Osteoblast (primary cell): ENCODE results near the gene ATE1. TPM values are rescaled to one million over a fixed set of nuclear protein-coding genes. Genes with fewer than 3 reads are reported as not detected.

Source experiments
- DNase-seq: peaks from one replicate; pipeline ENCODE4 v3.0.0; 2011; ENCODE audit warnings: low spot score, mixed read lengths; ENCODE audit not compliant: insufficient read length; ENCODE audit errors: missing footprints
- H2AFZ ChIP-seq: 2 replicates; pipeline ENCODE4 v1.6.0; 2011; ENCODE audit warnings: mild to moderate bottlenecking, low read length
- H3K27ac ChIP-seq: 2 replicates; pipeline ENCODE4 v1.5.1; 2011; ENCODE audit warnings: mild to moderate bottlenecking, low read depth, low read length, moderate library complexity
- H3K27me3 ChIP-seq: 2 replicates; pipeline ENCODE4 v1.6.0; 2012; ENCODE audit warnings: mild to moderate bottlenecking, control low read depth, inconsistent platforms, low read length, moderate library complexity; ENCODE audit not compliant: insufficient read depth
- H3K36me3 ChIP-seq: 2 replicates; pipeline ENCODE4 v1.5.1; 2011; ENCODE audit warnings: mild to moderate bottlenecking, low read length, control low read depth, moderate library complexity; ENCODE audit not compliant: insufficient read depth
- H3K4me1 ChIP-seq: 2 replicates; pipeline ENCODE4 v1.5.1; 2011; ENCODE audit warnings: mild to moderate bottlenecking, low read length, control low read depth, moderate library complexity; ENCODE audit not compliant: insufficient read depth
- H3K4me2 ChIP-seq: 2 replicates; pipeline ENCODE4 v1.6.0; 2011; ENCODE audit warnings: mild to moderate bottlenecking, low read length; ENCODE audit not compliant: insufficient read depth
- H3K4me3 ChIP-seq: fragments of 200-600 bp; sonication (generic); 3 replicates; pipeline ENCODE4 v1.5.1; 2012; ENCODE audit warnings: mild to moderate bottlenecking, low read length, inconsistent platforms; ENCODE audit not compliant: insufficient read depth
- H3K79me2 ChIP-seq: 2 replicates; pipeline ENCODE4 v1.6.0; 2012; ENCODE audit warnings: mild to moderate bottlenecking, low read length, control low read depth, inconsistent platforms; ENCODE audit not compliant: insufficient read depth
- H3K9me3 ChIP-seq: 2 replicates; pipeline ENCODE4 v1.5.1; 2011; ENCODE audit warnings: low read depth, low read length, control low read depth
- H4K20me1 ChIP-seq: 2 replicates; pipeline ENCODE4 v1.6.0; 2012; ENCODE audit warnings: mild to moderate bottlenecking, low read length, control low read depth; ENCODE audit not compliant: insufficient read depth
- CTCF ChIP-seq: IDR thresholded peaks from 2 replicates; pipeline ENCODE4 v1.5.1; 2011; ENCODE audit warnings: mild to moderate bottlenecking, low read depth, low read length, moderate library complexity; ENCODE audit errors: extremely low read depth
- total RNA-seq: library from RNA; depleted of rRNA; stranded (reverse); fragments of >200 nt; gene quantifications from 2 replicates; pipeline ENCODE4 v1.2.3, GENCODE V29; 2012

ATE1 gene
- total RNA-seq, 1 donor: 21.0 TPM

GRCh38 chr10:121774813-121775212, 153.0 kb downstream of the ATE1 start:
- H2AFZ ChIP-seq: no peak overlapping the region
- no peak for DNase-seq
- H3K4me1 ChIP-seq: no peaks in the 10 kb centered on the region
- H3K4me2 ChIP-seq: no peak overlapping the region
- H3K79me2 ChIP-seq: no peaks in the 10 kb centered on the region
- no peak for TF ChIP-seq CTCF
- H4K20me1 ChIP-seq: no peaks in the 10 kb centered on the region
- H3K27ac ChIP-seq: no peak overlapping the region
- no peaks in the 10 kb centered on the region for H3K36me3 ChIP-seq
- no peak overlapping the region for H3K4me3 ChIP-seq
- H3K27me3 ChIP-seq: no peaks in the 10 kb centered on the region
- H3K9me3 ChIP-seq: no peaks in the 10 kb centered on the region

GRCh38 chr10:121774404-121774803, 153.4 kb downstream of the ATE1 start:
- H3K79me2 ChIP-seq: no peaks in the 10 kb centered on the region
- no peaks in the 10 kb centered on the region for H3K36me3 ChIP-seq
- H4K20me1 ChIP-seq: no peaks in the 10 kb centered on the region
- H3K4me3 ChIP-seq: no peak overlapping the region
- no peak for DNase-seq
- no peaks in the 10 kb centered on the region for H3K9me3 ChIP-seq
- no peak overlapping the region for H3K4me2 ChIP-seq
- no peak overlapping the region for H3K27ac ChIP-seq
- H3K27me3 ChIP-seq: no peaks in the 10 kb centered on the region
- TF ChIP-seq CTCF: no peak
- no peaks in the 10 kb centered on the region for H3K4me1 ChIP-seq
- no peak overlapping the region for H2AFZ ChIP-seq

- no peak overlapping the region for H2AFZ ChIP-seq
- no peaks in the 10 kb centered on the region for H4K20me1 ChIP-seq
- H3K4me2 ChIP-seq: no peak overlapping the region
- H3K9me3 ChIP-seq: no peaks in the 10 kb centered on the region
- no peaks in the 10 kb centered on the region for H3K4me1 ChIP-seq
- H3K79me2 ChIP-seq: no peaks in the 10 kb centered on the region
- no peak for TF ChIP-seq CTCF
- no peaks in the 10 kb centered on the region for H3K36me3 ChIP-seq
- no peaks in the 10 kb centered on the region for H3K27me3 ChIP-seq
- H3K4me3 ChIP-seq: no peak overlapping the region
- no peak overlapping the region for H3K27ac ChIP-seq
- DNase-seq: no peak
Measured at GRCh38 chr10:121772884-121773283, 154.9 kb downstream of the ATE1 start.

GRCh38 chr10:121772406-121772805, 155.4 kb downstream of the ATE1 start:
- no peak overlapping the region for H3K4me2 ChIP-seq
- no peak for DNase-seq
- H2AFZ ChIP-seq: no peak overlapping the region

More at GRCh38 chr10:121772406-121772805, 155.4 kb downstream of the ATE1 start:
- no peak for TF ChIP-seq CTCF
- H4K20me1 ChIP-seq: no peaks in the 10 kb centered on the region
- no peaks in the 10 kb centered on the region for H3K79me2 ChIP-seq
- H3K9me3 ChIP-seq: no peaks in the 10 kb centered on the region
- no peaks in the 10 kb centered on the region for H3K27me3 ChIP-seq
- no peak overlapping the region for H3K4me3 ChIP-seq
- H3K27ac ChIP-seq: no peak overlapping the region
- no peaks in the 10 kb centered on the region for H3K4me1 ChIP-seq
- H3K36me3 ChIP-seq: no peaks in the 10 kb centered on the region
